ENCODE measurements around the gene PRIM2.
"Not testable (repeated sequence)": the region's sequence is repeated elsewhere in the genome, so short reads cannot be mapped to it uniquely, and the experiment has no call there.

- TF ChIP-seq CTCF, POLR2AphosphoS5, POLR2A, EP300 (IDR thresholded peaks at IDR 0.05): not testable (repeated sequence)
Measured at GRCh38 chr6:57500368-57501021, 183.1 kb downstream of the PRIM2 start.
